Activated CD4-positive, alpha-beta T cell treated with anti-CD3 and anti-CD28 coated beads for 1 hour (primary cell): ENCODE data around the gene PTPRD.

Experiments used
- DNase-seq: peaks from one replicate; pipeline ENCODE4 v3.0.0-alpha.2; 2020

The PTPRD gene

GRCh38 chr9:10146517-10147331, 466.1 kb downstream of the PTPRD start:
- DNase-seq = no peak

- DNase-seq = no peak
These were observed 468.4 kb downstream of the PTPRD start for GRCh38 chr9:10144355-10144754.

- DNase-seq = no peak
These were observed 477.2 kb downstream of the PTPRD start for GRCh38 chr9:10135553-10135952.

- DNase-seq = no peak
These were observed 478.5 kb downstream of the PTPRD start for GRCh38 chr9:10134266-10134665.

GRCh38 chr9:10130061-10130675, 482.6 kb downstream of the PTPRD start:
- no peak for DNase-seq

GRCh38 chr9:10127867-10128266, 484.9 kb downstream of the PTPRD start:
- DNase-seq = no peak

GRCh38 chr9:10112798-10113197, 500.0 kb downstream of the PTPRD start:
- no peak for DNase-seq

GRCh38 chr9:10112070-10112469, 500.7 kb downstream of the PTPRD start:
- no peak for DNase-seq

GRCh38 chr9:10108815-10109214, 504.0 kb downstream of the PTPRD start:
- DNase-seq = no peak

GRCh38 chr9:10104774-10105173, 508.0 kb downstream of the PTPRD start:
- DNase-seq = no peak

- DNase-seq = no peak
These were observed 517.6 kb downstream of the PTPRD start for GRCh38 chr9:10095208-10095607.

GRCh38 chr9:10094563-10094962, 518.2 kb downstream of the PTPRD start:
- no peak for DNase-seq

GRCh38 chr9:10080012-10080411, 532.8 kb downstream of the PTPRD start:
- no peak for DNase-seq

GRCh38 chr9:10079284-10079964, 533.4 kb downstream of the PTPRD start:
- no peak for DNase-seq

GRCh38 chr9:10071579-10071978, 541.2 kb downstream of the PTPRD start:
- no peak for DNase-seq

- no peak for DNase-seq
These were observed 550.0 kb downstream of the PTPRD start for GRCh38 chr9:10062629-10063395.

- no peak for DNase-seq
These were observed 553.8 kb downstream of the PTPRD start for GRCh38 chr9:10059044-10059443.

GRCh38 chr9:10055886-10056395, 556.9 kb downstream of the PTPRD start:
- no peak for DNase-seq

- no peak for DNase-seq
These were observed 558.3 kb downstream of the PTPRD start for GRCh38 chr9:10054456-10054855.

GRCh38 chr9:10052916-10053315, 559.9 kb downstream of the PTPRD start:
- DNase-seq = no peak

GRCh38 chr9:10052181-10052580, 560.6 kb downstream of the PTPRD start:
- no peak for DNase-seq

- no peak for DNase-seq
These were observed 562.8 kb downstream of the PTPRD start for GRCh38 chr9:10050016-10050415.

- DNase-seq = no peak
These were observed 563.8 kb downstream of the PTPRD start for GRCh38 chr9:10048994-10049393.
